ENCODE measurements around the gene CHST11.

Gene CHST11

GRCh38 chr12:104746467-104747088 is 289.8 kb downstream of the CHST11 start:
- DNase-seq (ENCODE audit: low read depth) = no peak
- no peak for TF ChIP-seq CTCF (IDR thresholded peaks at IDR 0.05; ENCODE audit: control insufficient read depth, extremely low read depth, insufficient read depth)
- H3K4me3 ChIP-seq (ENCODE audit: low read depth, low read length) = no peak overlapping the region

GRCh38 chr12:104747330-104747729 is 290.6 kb downstream of the CHST11 start:
- H3K4me3 ChIP-seq (ENCODE audit: low read depth, low read length) = no peak overlapping the region
- TF ChIP-seq CTCF (IDR thresholded peaks at IDR 0.05; ENCODE audit: control insufficient read depth, extremely low read depth, insufficient read depth) = no peak
- DNase-seq (ENCODE audit: low read depth) = no peak

- DNase-seq (ENCODE audit: low read depth) = no peak
- no peak overlapping the region for H3K4me3 ChIP-seq (ENCODE audit: low read depth, low read length)
- TF ChIP-seq CTCF (IDR thresholded peaks at IDR 0.05; ENCODE audit: control insufficient read depth, extremely low read depth, insufficient read depth) = no peak
Measured at GRCh38 chr12:104747955-104748354, 291.2 kb downstream of the CHST11 start.

GRCh38 chr12:104748356-104748755 is 291.6 kb downstream of the CHST11 start:
- H3K4me3 ChIP-seq (ENCODE audit: low read depth, low read length) = no peak overlapping the region
- DNase-seq (ENCODE audit: low read depth) = no peak
- no peak for TF ChIP-seq CTCF (IDR thresholded peaks at IDR 0.05; ENCODE audit: control insufficient read depth, extremely low read depth, insufficient read depth)

GRCh38 chr12:104748790-104749189 is 292.0 kb downstream of the CHST11 start:
- DNase-seq (ENCODE audit: low read depth) = no peak
- TF ChIP-seq CTCF (IDR thresholded peaks at IDR 0.05; ENCODE audit: control insufficient read depth, extremely low read depth, insufficient read depth) = no peak
- no peak overlapping the region for H3K4me3 ChIP-seq (ENCODE audit: low read depth, low read length)

GRCh38 chr12:104749545-104749944 is 292.8 kb downstream of the CHST11 start:
- no peak for DNase-seq (ENCODE audit: low read depth)
- no peak overlapping the region for H3K4me3 ChIP-seq (ENCODE audit: low read depth, low read length)
- TF ChIP-seq CTCF (IDR thresholded peaks at IDR 0.05; ENCODE audit: control insufficient read depth, extremely low read depth, insufficient read depth) = no peak

GRCh38 chr12:104750061-104750460 is 293.3 kb downstream of the CHST11 start:
- TF ChIP-seq CTCF (IDR thresholded peaks at IDR 0.05; ENCODE audit: control insufficient read depth, extremely low read depth, insufficient read depth) = no peak
- no peak for DNase-seq (ENCODE audit: low read depth)
- H3K4me3 ChIP-seq (ENCODE audit: low read depth, low read length) = no peak overlapping the region
